MM.1S (cell line): ENCODE measurements around the gene TTC28.

ENCODE experiments used
- DNase-seq: peaks from one replicate; pipeline ENCODE4 v3.0.0-alpha.2; 2015
- H2AFZ ChIP-seq: fragments of 300-600 bp; sonication (generic); 2 replicates; pipeline ENCODE4 v1.6.0; 2016; ENCODE audit warnings: antibody characterized with exemption, low read length
- H3F3A ChIP-seq: fragments of 300-600 bp; sonication (generic); 2 replicates; pipeline ENCODE4 v1.6.1; 2016; ENCODE audit warnings: mild to moderate bottlenecking, antibody characterized with exemption, low read length, moderate library complexity, mixed read lengths; ENCODE audit not compliant: insufficient read depth
- H3K27ac ChIP-seq: fragments of 300-600 bp; sonication (generic); 2 replicates; pipeline ENCODE4 v1.5.1; 2016; ENCODE audit warnings: mild to moderate bottlenecking, low read length
- H3K27me3 ChIP-seq: fragments of 300-600 bp; sonication (generic); replicated peaks from 2 replicates; pipeline ENCODE4 v1.6.0; 2016; ENCODE audit warnings: low read length; ENCODE audit not compliant: insufficient read depth
- H3K36me3 ChIP-seq: fragments of 300-600 bp; sonication (generic); replicated peaks from 2 replicates; pipeline ENCODE4 v1.6.1; 2016; ENCODE audit warnings: mild to moderate bottlenecking, low read length, mixed read lengths; ENCODE audit not compliant: insufficient read depth
- H3K4me1 ChIP-seq: fragments of 300-600 bp; sonication (generic); 2 replicates; pipeline ENCODE4 v1.6.1; 2016; ENCODE audit warnings: low read length, mixed read lengths
- H3K4me2 ChIP-seq: fragments of 300-600 bp; sonication (generic); 2 replicates; pipeline ENCODE4 v1.6.0; 2016; ENCODE audit warnings: low read depth, low read length
- H3K4me3 ChIP-seq: fragments of 300-600 bp; sonication (generic); 2 replicates; pipeline ENCODE4 v1.5.1; 2016; ENCODE audit warnings: low read length, mixed read lengths
- H3K79me2 ChIP-seq: fragments of 300-600 bp; sonication (generic); 2 replicates; pipeline ENCODE4 v1.6.1; 2016; ENCODE audit warnings: mixed run types, low read length, mixed read lengths
- H3K9ac ChIP-seq: fragments of 300-600 bp; sonication (generic); 2 replicates; pipeline ENCODE4 v1.6.1; 2016; ENCODE audit warnings: low read length, mixed read lengths
- H3K9me2 ChIP-seq: fragments of 300-600 bp; sonication (generic); replicated peaks from 2 replicates; pipeline ENCODE4 v1.6.1; 2016; ENCODE audit warnings: mild to moderate bottlenecking, low read length, mixed read lengths; ENCODE audit not compliant: insufficient read depth
- H3K9me3 ChIP-seq: fragments of 300-600 bp; sonication (generic); replicated peaks from 2 replicates; pipeline ENCODE4 v1.6.1; 2016; ENCODE audit warnings: mild to moderate bottlenecking, low read length, mixed read lengths; ENCODE audit not compliant: insufficient read depth
- H4K20me1 ChIP-seq: fragments of 300-600 bp; sonication (generic); 2 replicates; pipeline ENCODE4 v1.6.1; 2016; ENCODE audit warnings: mild to moderate bottlenecking, low read length, moderate library complexity, mixed read lengths; ENCODE audit not compliant: insufficient read depth
- CTCF ChIP-seq: fragments of 300-600 bp; sonication (generic); IDR thresholded peaks from 2 replicates; pipeline ENCODE4 v1.5.1; 2016; ENCODE audit warnings: antibody characterized with exemption, low read length, mixed read lengths
- EZH2 ChIP-seq: fragments of 300-600 bp; sonication (generic); optimal IDR thresholded peaks from 2 replicates; pipeline ENCODE3; 2017; ENCODE audit warnings: low read depth, mild to moderate bottlenecking, antibody characterized with exemption, low read length, mixed read lengths
- EZH2phosphoT487 ChIP-seq: fragments of 300-600 bp; sonication (generic); IDR thresholded peaks from 2 replicates; pipeline ENCODE4 v1.6.1; 2018; ENCODE audit warnings: antibody characterized with exemption, low read length

The TTC28 gene

GRCh38 chr22:28299309-28299708, 380.3 kb downstream of the TTC28 start:
- no peaks in the 10 kb centered on the region for H3K79me2 ChIP-seq
- H2AFZ ChIP-seq: no peak overlapping the region

GRCh38 chr22:28297504-28297903, 382.1 kb downstream of the TTC28 start:
- Histone ChIP-seq H3F3A (peaks cover 13% of the 10 kb centered on the region), H3K9ac (no peak overlapping the region), H2AFZ (no peak overlapping the region), H3K9me3 (no peaks in the 10 kb centered on the region), H3K4me2 (peak overlapping the region; percentile 50), H4K20me1 (no peaks in the 10 kb centered on the region), H3K27me3 (peaks cover 49% of the 10 kb centered on the region), H3K79me2 (no peaks in the 10 kb centered on the region), H3K27ac (peak overlapping the region; percentile 22; the same call in 1 of the 2 replicates), H3K9me2 (no peaks in the 10 kb centered on the region), H3K4me3 (no peak overlapping the region), H3K4me1 (peaks cover 19% of the 10 kb centered on the region), H3K36me3 (no peaks in the 10 kb centered on the region)
- TF ChIP-seq CTCF (no peak), EZH2 (no peak), EZH2phosphoT487 (no peak)
- DNase-seq: peak; percentile 96

More at GRCh38 chr22:28299309-28299708, 380.3 kb downstream of the TTC28 start:
- TF ChIP-seq CTCF (no peak), EZH2phosphoT487 (no peak), EZH2 (no peak)
- DNase-seq: no peak
- Histone ChIP-seq H3K4me3 (no peak overlapping the region), H3K27ac (no peak overlapping the region), H3K4me1 (peaks cover 19% of the 10 kb centered on the region), H4K20me1 (no peaks in the 10 kb centered on the region), H3F3A (peaks cover 13% of the 10 kb centered on the region), H3K36me3 (no peaks in the 10 kb centered on the region), H3K9ac (no peak overlapping the region), H3K9me2 (no peaks in the 10 kb centered on the region), H3K4me2 (no peak overlapping the region), H3K27me3 (peaks cover 48% of the 10 kb centered on the region), H3K9me3 (no peaks in the 10 kb centered on the region)

GRCh38 chr22:28296452-28296851, 383.2 kb downstream of the TTC28 start:
- Histone ChIP-seq H3K27ac (no peak overlapping the region), H3K4me3 (no peak overlapping the region), H3K27me3 (peaks cover 48% of the 10 kb centered on the region), H3K4me2 (no peak overlapping the region), H3K36me3 (no peaks in the 10 kb centered on the region), H2AFZ (no peak overlapping the region), H3K4me1 (peaks cover 19% of the 10 kb centered on the region), H3K9me3 (no peaks in the 10 kb centered on the region), H3K79me2 (no peaks in the 10 kb centered on the region), H3K9ac (no peak overlapping the region), H3K9me2 (no peaks in the 10 kb centered on the region), H4K20me1 (no peaks in the 10 kb centered on the region), H3F3A (peaks cover 13% of the 10 kb centered on the region)
- TF ChIP-seq EZH2phosphoT487 (no peak), EZH2 (no peak), CTCF (no peak)
- DNase-seq: no peak
